Left hindlimb (tissue), 1 donor: Measurements from ENCODE around the gene MZT2A.
A peak's percentile ranks its signal among the peaks of the same experiment; 100 is the strongest.
"Not testable (repeated sequence)": the region's sequence is repeated elsewhere in the genome, so short reads cannot be mapped to it uniquely, and the experiment has no call there.

Experiments used
- DNase-seq: peaks from one replicate; pipeline ENCODE4 v3.0.0-alpha.2; 2018

Gene MZT2A

GRCh38 chr2:131490616-131491468, 1.4 kb downstream of the MZT2A start:
- peak; percentile 45 for DNase-seq

DNA sequence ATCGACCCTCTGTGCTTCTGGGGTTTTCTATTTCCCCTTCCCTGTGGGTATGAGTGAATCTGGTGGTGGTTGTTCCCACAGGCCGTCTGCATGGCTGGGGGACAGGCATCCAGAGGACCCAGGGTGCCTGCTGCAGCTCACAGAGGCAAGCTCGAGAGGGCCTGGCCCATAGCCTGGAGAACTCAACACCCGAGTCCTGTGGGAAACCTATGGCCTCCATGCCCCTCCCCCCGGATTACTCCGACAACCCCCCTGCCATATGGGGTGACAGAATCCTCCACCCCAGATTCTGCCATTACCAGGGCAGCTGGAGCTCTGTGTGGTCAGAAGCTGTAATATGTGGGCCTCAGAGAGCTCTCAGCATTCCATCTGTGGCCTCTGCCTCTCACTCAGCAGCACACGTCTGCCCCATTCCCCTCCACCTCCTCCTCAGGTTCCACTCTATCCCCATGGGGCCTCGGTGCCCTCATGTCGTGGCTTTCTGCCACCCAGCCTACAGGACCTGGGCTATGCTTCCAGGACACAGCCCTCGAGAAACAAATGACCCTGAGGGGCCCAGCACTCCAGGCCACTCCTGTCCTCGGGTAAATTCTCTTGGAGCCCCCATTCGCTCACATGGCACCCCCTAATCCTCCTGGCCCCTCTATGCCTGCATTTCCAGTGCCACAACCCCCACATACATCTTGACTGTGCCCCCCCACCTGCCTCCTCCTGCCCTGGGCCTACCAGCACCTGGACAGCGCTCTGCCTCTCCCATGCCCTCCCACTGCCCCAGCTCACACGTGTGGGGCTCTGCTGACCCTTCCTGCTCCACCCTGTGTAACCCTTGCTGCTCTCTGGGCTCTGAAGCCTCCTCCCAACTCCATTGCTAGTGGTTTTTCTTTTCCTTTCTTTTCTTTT, 3.6 kb downstream of the MZT2A start:
- no peak for DNase-seq

DNA sequence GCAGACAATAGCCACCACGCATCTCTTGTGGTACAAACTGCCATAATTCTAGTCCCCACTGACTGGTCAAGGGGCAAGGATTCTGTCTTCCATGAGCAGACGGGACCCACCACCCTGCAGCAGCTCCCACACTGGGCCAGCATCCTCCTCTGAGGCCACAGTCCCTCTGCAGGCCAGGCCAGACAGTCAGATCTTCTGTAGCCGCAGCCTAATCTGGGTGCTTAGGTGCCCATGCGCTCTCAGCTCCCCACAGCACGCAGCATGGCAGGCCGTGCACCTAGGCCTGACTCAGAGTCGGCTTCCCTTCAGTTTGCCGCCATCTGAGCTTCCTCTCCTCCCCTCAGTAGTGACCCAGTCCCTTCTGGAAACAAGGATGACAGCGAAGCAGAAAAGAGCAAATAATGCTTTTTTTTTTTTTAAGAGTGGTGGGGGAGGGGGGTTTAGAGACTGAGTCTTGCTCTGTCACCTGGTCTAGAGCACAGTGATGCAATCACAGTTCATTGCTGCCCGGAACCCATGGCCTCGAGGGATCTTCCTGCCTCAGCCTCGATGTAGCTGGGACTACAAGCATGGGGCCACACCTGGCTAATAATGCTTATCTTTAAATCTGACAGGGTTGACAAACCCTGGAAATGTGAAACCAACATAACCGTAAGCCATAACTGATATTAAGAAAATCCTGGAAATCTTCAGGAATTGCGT, 5.8 kb downstream of the MZT2A start:
- not testable (repeated sequence) for DNase-seq

- not testable (repeated sequence) for DNase-seq
These were observed 7.2 kb downstream of the MZT2A start for GRCh38 chr2:131484906-131485460.

- DNase-seq = not testable (repeated sequence)
These were observed 8.0 kb downstream of the MZT2A start for GRCh38 chr2:131483981-131484820.

DNA sequence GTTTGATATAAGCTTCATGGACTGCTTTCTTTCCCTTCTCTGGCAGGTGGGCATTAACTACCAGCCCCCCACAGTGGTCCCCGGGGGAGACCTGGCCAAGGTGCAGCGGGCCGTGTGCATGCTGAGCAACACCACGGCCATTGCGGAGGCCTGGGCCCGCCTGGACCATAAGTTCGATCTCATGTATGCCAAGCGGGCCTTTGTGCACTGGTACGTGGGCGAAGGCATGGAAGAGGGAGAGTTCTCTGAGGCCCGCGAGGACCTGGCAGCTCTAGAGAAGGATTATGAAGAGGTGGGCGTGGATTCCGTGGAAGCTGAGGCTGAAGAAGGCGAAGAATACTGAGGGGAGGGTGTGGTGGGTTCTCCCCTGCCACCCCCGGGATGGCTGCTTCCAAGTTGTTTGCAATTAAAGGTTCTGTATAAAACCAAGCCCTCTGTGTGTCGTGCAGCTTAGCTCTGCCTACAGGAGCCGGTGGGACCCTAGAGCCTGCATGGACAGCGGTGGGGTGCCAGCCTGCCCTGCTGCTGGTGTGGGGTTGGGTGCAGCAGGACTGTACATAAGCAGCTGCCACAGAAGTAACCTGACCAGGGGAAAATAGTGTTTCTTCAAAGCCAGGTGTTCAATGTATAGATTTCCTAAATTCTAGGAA, 9.6 kb downstream of the MZT2A start:
- DNase-seq = not testable (repeated sequence)

GRCh38 chr2:131480351-131480750, 11.8 kb downstream of the MZT2A start:
- not testable (repeated sequence) for DNase-seq

DNA sequence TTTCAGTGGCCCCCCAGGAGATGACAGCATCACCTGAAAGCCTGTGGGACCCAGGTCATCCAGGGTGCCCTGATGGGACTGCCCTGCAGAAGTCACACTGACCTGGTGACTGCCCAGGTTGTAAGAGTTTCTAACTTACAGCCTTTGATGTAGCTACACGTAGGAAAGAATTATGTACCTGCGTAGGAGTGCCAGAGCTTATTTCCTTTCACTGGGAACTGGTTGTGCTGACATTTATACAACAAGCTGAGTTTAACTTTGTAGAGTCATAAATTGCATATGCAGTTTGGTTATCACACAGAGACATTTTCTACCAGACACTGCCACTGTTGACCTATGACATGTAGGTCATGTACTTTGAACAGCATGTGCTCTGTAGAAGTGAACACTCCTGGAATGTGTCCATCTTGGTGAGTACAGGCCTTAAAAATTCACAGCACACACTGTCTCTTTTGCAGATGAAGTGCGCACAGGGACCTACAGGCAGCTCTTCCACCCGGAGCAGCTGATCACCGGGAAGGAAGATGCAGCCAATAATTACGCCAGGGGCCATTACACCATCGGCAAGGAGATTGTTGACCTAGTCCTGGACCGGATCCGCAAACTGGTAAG, 13.2 kb downstream of the MZT2A start:
- DNase-seq = not testable (repeated sequence)

DNA sequence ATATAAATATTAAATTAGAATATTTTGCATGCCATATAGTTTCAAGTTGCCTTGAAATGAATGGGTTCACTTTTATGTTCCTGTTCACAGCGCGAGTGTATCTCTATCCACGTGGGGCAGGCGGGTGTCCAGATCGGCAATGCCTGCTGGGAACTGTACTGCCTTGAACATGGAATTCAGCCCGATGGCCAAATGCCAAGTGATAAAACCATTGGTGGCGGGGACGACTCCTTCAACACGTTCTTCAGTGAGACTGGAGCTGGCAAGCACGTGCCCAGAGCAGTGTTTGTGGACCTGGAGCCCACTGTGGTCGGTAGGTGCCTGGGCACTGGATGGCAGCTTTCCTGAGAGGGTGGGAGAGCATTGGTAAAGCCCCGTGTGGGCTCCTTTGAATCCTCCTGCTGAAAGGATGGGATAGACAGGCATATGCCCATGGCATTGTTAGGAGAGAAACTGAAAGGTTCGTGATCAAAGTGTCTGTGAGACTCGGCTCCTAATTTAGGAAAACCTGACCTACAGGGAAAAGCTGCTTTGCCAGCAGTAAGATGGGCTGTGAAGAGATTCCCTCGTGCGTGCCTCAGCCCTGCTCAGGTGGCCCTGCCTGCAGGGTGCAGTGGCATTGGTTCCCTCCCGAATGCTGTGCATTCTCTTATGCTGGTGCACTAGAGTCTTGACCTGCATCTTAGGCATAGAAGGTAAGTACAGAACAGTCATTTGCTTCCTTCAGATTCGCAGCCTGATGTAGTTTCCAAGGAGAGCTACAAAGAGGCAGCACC, 13.9 kb downstream of the MZT2A start:
- not testable (repeated sequence) for DNase-seq

DNA sequence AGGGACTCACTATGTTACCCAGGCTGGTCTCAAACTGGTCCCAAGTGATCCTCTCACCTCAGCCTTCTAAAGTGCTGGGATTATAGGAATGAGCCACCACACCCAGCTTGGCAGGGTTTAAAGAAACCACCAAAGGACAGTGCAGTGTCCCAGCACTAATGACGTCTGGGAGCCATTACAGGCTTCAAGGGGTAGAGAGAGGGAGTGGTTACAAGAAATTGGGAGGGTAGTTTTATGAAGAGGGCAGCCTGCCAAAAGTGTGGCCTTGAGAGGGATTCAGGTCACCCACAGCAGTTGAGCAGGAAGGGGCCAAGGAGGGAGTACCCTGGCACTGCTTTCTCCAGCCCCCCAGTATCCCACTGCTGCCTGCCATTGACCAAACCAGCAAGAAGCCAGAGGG, 15.0 kb downstream of the MZT2A start:
- not testable (repeated sequence) for DNase-seq

DNA sequence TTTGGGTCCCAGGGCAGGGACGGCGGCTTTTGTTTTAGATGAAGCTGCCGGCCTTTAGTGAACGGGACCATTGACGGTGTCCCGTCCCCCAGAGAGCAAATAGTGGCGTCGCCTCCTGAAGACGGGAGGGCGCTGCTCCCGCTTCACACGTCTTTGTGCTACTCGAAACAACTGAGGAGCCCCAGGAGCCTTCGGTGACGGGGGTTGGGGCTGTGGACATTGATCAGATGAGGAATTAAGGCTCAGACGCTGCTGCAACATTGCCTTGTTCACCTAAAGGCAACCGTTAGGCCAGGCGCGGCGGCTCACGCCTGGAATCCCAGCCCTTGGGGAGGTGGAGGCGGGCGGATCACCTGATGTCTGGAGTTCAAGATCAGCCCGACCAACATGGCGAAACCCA, 15.8 kb downstream of the MZT2A start:
- not testable (repeated sequence) for DNase-seq

- no peak for DNase-seq
These were observed 16.4 kb downstream of the MZT2A start, which contains the start of gene TUBA3D for GRCh38 chr2:131475831-131476230. Gene TUBA3D (plus strand): TSS chr2:131476119. CDS start chr2:131476200, 81 bp downstream.

- DNase-seq = not testable (repeated sequence)
These were observed 18.9 kb downstream of the MZT2A start for GRCh38 chr2:131473266-131473665.

DNA sequence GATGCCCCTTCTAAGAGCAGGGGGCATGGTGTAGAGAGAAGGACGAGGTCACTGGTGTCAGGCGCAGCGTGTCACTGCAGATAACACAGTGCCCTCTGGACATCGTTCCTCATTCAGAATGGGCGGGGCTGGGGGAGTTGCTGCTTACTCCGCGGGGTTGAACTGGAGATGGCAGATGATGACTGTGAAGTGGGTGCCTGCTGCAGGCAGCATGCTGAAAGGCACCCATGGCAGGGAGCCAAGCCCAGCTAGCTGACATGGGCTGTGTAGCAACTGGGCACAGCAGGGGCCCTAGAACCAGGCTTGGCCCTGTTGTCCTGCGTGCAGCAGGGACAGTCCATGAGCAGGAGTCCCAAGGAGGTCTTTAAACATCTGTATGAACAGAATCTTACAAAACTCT, 20.6 kb downstream of the MZT2A start:
- DNase-seq = not testable (repeated sequence)

GRCh38 chr2:131470944-131471343, 21.3 kb downstream of the MZT2A start:
- DNase-seq = not testable (repeated sequence)

DNA sequence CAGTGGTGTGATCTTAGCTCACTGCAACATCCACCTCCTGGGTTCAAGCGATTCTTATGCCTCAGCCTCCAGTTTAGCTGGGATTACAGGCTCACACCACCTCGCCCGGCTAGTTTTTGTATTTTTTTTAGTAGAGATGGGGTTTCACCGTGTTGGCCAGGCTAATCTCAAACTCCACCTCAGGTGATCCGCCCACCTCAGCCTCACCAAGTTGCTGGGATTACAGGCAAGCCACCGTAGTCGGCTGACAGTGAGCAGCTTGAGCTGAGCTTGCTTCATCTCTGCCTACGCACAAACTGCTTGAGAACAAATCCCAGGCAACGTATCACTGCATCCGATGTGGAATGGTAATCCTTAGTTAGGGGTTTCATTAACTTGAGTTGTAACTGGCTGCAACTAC, 24.5 kb downstream of the MZT2A start:
- DNase-seq = not testable (repeated sequence)

DNA sequence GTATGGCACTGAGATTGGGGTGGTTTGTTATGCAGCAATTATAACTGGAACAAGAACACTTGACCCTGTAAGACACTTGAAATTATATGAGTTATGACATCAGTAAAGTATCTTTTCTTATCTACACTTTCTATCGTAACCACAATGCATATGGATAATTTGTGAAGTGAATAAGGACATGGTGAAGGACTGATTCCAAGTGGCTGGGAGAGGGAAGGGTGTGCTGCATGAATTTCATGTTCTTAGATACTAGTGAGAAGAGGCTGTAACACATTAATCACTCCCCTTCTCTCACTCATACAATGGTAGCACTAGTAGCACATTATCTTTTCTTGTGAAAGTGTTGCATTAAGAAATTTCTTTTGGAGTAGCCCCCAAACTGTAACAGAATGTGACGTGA, 37.3 kb downstream of the MZT2A start:
- not testable (repeated sequence) for DNase-seq

DNA sequence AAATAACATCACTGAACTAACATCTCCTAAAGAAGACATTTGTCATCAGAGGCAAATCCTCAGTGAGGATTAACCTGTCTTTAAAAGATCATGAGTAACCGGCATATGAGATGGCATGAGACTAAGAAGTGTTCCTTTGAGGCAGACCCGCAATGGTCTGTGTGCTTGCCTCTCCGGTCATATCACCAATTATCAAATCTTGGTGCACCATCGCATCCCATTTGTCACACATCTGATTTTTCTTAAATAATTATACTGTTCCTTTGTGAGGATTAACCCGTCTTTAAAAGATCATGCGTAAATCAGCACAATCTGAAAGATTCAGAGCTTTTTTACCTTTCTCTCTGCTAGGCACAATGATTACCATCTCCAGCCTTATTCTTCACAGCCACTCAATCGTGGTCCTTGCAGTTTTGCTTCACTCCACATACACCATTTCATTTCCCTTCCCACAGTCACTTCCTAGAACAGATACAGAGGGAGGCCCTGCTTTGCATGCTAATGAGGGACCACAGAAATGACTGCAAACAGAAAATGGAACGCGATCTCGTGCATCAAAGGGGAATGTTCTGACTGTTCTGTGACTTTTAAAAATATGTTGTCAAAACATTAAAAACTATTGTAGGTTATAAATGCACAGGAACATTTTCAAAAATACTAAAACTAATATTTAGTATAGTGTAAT, 40.8 kb downstream of the MZT2A start:
- DNase-seq = not testable (repeated sequence)

DNA sequence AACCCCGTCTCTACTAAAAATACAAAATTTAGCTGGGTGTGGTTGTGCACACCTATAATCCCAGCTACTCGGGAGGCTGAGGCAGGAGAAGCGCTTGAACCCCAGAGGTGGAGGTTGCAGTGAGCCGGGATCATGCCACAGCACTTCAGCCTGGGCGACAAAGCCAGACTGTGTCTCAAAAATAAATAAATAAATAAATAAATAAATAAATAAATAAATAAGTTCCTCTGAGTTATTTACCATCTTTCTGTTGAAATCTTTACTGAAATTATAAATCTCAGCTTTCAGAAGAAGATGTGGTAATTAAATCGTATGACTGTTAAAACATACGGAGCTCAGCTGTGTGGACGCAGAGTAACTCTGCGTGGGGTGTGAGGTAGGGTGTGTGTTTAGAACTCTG, 44.2 kb downstream of the MZT2A start:
- not testable (repeated sequence) for DNase-seq
